ENCODE results near the gene PIK3AP1. TPM values are rescaled to one million over a fixed set of nuclear protein-coding genes. Genes with fewer than 3 reads are reported as not detected.

PIK3AP1 gene
- total and polyA plus RNA-seq, 4 donors = 27.3 to 137 (median 50.9) TPM

DNA sequence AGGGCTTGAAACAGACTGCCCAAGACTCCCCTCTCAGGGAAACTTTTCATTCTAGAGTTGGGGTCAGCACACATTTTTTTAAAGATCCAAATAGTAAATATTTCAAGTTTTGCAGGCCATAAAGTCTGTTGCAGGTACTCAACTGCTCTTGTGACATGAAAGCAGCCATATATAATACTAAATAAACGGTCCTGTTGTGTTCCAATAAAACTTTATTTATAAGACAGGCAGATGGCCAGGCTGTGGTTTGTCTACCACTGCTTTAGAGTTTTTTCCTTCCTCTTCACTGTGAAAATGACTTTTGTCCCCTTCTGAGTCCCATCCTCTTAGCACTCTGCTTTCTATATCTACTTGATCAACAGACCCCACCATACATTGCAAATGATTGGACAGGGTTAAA, 93.0 kb downstream of the PIK3AP1 start (continued):
- TF ChIP-seq, protein P1, sequence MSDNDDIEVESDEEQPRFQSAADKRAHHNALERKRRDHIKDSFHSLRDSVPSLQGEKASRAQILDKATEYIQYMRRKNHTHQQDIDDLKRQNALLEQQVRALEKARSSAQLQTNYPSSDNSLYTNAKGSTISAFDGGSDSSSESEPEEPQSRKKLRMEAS (IDR thresholded peaks at IDR 0.05) = no peak
- TF ChIP-seq, protein P2, sequence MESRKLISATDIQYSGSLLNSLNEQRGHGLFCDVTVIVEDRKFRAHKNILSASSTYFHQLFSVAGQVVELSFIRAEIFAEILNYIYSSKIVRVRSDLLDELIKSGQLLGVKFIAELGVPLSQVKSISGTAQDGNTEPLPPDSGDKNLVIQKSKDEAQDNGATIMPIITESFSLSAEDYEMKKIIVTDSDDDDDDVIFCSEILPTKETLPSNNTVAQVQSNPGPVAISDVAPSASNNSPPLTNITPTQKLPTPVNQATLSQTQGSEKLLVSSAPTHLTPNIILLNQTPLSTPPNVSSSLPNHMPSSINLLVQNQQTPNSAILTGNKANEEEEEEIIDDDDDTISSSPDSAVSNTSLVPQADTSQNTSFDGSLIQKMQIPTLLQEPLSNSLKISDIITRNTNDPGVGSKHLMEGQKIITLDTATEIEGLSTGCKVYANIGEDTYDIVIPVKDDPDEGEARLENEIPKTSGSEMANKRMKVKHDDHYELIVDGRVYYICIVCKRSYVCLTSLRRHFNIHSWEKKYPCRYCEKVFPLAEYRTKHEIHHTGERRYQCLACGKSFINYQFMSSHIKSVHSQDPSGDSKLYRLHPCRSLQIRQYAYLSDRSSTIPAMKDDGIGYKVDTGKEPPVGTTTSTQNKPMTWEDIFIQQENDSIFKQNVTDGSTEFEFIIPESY (IDR thresholded peaks at IDR 0.05) = no peak

DNA sequence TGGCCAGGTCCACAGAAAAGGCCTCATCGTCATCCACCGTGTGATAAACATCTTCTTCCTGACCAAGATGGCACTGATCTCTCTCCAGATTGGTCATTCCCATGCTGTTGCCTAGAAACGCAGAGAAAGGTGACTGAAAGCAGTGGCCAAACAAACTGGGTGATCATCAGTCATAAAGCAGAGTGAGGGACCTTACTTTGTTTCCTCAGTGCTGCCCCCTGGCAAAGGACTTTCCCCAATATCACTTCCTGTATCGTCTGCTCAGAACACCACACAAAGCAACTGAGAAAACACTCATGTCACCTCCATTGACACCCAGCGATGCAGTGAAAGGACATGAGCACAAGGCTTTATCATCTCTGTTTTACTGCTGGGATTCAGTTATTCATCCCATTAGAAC, 93.5 kb downstream of the PIK3AP1 start:
- WGBS = 91% methylated on average over 5 of the region's 5 CpGs
- no peak overlapping the region for H3K9ac ChIP-seq (ENCODE audit: low read depth in 1 of 2, low read length in 2 of 2)
- no peak overlapping the region for H3K4me3 ChIP-seq (ENCODE audit: low read depth in 1 of 3, low read length in 3 of 3)
- no peaks in the 10 kb centered on the region for H3K4me1 ChIP-seq (ENCODE audit: control insufficient read depth in 4 of 4, insufficient read depth in 4 of 4, low read length in 3 of 4)
- no peak for DNase-seq (ENCODE audit: low spot score)
- H3K27me3 ChIP-seq (ENCODE audit: control insufficient read depth in 4 of 4, insufficient read depth in 4 of 4, low read length in 3 of 4) = no peaks in the 10 kb centered on the region
- no peaks in the 10 kb centered on the region for H3K9me3 ChIP-seq (ENCODE audit: control insufficient read depth in 4 of 4, low read length in 3 of 4)
- H3K36me3 ChIP-seq (ENCODE audit: control insufficient read depth in 4 of 4, insufficient read depth in 3 of 4, low read depth in 1 of 4, low read length in 3 of 4) = peaks cover 8 to 74% (median 57%) of the 10 kb centered on the region in 4 donors
- no peak overlapping the region for H3K27ac ChIP-seq (ENCODE audit: low read depth in 1 of 2, low read length in 2 of 2)
- TF ChIP-seq HNF4G (IDR thresholded peaks at IDR 0.05) (no peak), FOXA1 (IDR thresholded peaks at IDR 0.05) (no peak), RAD21 (IDR thresholded peaks at IDR 0.05) (peak in 1 of 2 donors; percentile 7)
- TF ChIP-seq, protein P3, sequence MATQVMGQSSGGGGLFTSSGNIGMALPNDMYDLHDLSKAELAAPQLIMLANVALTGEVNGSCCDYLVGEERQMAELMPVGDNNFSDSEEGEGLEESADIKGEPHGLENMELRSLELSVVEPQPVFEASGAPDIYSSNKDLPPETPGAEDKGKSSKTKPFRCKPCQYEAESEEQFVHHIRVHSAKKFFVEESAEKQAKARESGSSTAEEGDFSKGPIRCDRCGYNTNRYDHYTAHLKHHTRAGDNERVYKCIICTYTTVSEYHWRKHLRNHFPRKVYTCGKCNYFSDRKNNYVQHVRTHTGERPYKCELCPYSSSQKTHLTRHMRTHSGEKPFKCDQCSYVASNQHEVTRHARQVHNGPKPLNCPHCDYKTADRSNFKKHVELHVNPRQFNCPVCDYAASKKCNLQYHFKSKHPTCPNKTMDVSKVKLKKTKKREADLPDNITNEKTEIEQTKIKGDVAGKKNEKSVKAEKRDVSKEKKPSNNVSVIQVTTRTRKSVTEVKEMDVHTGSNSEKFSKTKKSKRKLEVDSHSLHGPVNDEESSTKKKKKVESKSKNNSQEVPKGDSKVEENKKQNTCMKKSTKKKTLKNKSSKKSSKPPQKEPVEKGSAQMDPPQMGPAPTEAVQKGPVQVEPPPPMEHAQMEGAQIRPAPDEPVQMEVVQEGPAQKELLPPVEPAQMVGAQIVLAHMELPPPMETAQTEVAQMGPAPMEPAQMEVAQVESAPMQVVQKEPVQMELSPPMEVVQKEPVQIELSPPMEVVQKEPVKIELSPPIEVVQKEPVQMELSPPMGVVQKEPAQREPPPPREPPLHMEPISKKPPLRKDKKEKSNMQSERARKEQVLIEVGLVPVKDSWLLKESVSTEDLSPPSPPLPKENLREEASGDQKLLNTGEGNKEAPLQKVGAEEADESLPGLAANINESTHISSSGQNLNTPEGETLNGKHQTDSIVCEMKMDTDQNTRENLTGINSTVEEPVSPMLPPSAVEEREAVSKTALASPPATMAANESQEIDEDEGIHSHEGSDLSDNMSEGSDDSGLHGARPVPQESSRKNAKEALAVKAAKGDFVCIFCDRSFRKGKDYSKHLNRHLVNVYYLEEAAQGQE (IDR thresholded peaks at IDR 0.05) = no peak

DNA sequence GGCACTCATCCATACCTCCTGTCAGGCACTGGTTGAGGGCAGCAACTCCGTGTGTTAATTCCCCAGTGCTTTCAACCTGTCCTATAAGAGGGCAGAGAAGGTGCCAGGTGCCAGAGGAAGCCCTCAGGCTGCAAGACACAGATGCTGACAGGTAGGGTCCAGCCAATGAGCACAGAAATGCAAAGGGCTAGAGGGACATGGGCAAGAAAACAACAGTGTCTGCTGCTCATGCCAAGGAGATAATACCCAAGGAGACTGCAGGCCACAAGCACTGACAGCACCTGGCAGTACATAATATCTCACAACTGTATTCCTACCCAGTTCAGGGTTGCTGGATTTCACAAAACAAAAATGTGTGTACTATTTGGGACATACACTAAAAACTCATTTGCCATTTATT, 95.1 kb downstream of the PIK3AP1 start:
- no peaks in the 10 kb centered on the region for H3K9me3 ChIP-seq (ENCODE audit: control insufficient read depth in 4 of 4, low read length in 3 of 4)
- 90% methylated on average over 1 of the region's 1 CpG for WGBS
- no peak overlapping the region for H3K27ac ChIP-seq (ENCODE audit: low read depth in 1 of 2, low read length in 2 of 2)
- no peaks in the 10 kb centered on the region for H3K4me1 ChIP-seq (ENCODE audit: control insufficient read depth in 4 of 4, insufficient read depth in 4 of 4, low read length in 3 of 4)
- peaks cover 13 to 79% (median 71%) of the 10 kb centered on the region in 4 donors for H3K36me3 ChIP-seq (ENCODE audit: control insufficient read depth in 4 of 4, insufficient read depth in 3 of 4, low read depth in 1 of 4, low read length in 3 of 4)
- no peak for DNase-seq (ENCODE audit: low spot score)
- H3K4me3 ChIP-seq (ENCODE audit: low read depth in 1 of 3, low read length in 3 of 3) = no peak overlapping the region
- H3K9ac ChIP-seq (ENCODE audit: low read depth in 1 of 2, low read length in 2 of 2) = no peak overlapping the region
- TF ChIP-seq EGR1 (IDR thresholded peaks at IDR 0.05; ENCODE audit: low read depth in 2 of 2) (no peak), JUND (IDR thresholded peaks at IDR 0.05) (no peak), NR2F2 (IDR thresholded peaks at IDR 0.05) (no peak)
- TF ChIP-seq, protein P2 (IDR thresholded peaks at IDR 0.05) = no peak
- TF ChIP-seq, protein P3 (IDR thresholded peaks at IDR 0.05) = no peak
- H3K27me3 ChIP-seq (ENCODE audit: control insufficient read depth in 4 of 4, insufficient read depth in 4 of 4, low read length in 3 of 4) = no peaks in the 10 kb centered on the region
